ENCODE measurements around the gene EXOC3L2. TPM values are rescaled to one million over a fixed set of nuclear protein-coding genes. Genes with fewer than 3 reads are reported as not detected.

The EXOC3L2 gene
- total RNA-seq, 3 donors from 2014 or later = 0.70 to 1.4 (median 1.2) TPM

DNA sequence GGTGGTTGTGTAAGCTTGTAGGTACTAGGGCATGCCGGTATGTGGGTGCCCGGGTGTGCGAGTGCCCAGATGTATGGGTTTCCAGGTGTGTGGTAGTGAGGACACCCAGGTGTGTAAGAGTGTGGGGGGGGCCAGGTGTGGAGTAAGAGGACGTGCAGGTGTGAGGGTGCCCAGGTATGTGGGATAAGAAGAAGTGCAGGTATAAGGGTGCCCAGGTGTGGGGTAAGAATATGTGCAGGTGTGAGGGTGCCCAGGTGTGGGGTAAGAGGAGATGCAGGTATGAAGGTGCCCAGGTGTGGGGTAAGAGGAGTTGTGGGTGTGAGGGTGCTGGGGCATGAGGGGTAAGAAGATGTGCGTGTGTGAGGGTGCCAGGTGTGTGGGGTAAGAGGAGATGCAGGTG lies 20.2 kb upstream of the EXOC3L2 start:
- no peaks in the 10 kb centered on the region for H3K9me3 ChIP-seq
- TF ChIP-seq, protein P1, sequence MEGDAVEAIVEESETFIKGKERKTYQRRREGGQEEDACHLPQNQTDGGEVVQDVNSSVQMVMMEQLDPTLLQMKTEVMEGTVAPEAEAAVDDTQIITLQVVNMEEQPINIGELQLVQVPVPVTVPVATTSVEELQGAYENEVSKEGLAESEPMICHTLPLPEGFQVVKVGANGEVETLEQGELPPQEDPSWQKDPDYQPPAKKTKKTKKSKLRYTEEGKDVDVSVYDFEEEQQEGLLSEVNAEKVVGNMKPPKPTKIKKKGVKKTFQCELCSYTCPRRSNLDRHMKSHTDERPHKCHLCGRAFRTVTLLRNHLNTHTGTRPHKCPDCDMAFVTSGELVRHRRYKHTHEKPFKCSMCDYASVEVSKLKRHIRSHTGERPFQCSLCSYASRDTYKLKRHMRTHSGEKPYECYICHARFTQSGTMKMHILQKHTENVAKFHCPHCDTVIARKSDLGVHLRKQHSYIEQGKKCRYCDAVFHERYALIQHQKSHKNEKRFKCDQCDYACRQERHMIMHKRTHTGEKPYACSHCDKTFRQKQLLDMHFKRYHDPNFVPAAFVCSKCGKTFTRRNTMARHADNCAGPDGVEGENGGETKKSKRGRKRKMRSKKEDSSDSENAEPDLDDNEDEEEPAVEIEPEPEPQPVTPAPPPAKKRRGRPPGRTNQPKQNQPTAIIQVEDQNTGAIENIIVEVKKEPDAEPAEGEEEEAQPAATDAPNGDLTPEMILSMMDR (IDR thresholded peaks at IDR 0.05) = no peak
- DNase-seq (no peak), ATAC-seq (no peak)
- H3K36me3 ChIP-seq (ENCODE audit: low read depth) = no peaks in the 10 kb centered on the region
- intact Hi-C loops (cut with DNase I, micrococcal nuclease) = no loop called here
- no peaks in the 10 kb centered on the region for H3K4me1 ChIP-seq (ENCODE audit: low read depth)
- H3K4me3 ChIP-seq = no peak overlapping the region

DNA sequence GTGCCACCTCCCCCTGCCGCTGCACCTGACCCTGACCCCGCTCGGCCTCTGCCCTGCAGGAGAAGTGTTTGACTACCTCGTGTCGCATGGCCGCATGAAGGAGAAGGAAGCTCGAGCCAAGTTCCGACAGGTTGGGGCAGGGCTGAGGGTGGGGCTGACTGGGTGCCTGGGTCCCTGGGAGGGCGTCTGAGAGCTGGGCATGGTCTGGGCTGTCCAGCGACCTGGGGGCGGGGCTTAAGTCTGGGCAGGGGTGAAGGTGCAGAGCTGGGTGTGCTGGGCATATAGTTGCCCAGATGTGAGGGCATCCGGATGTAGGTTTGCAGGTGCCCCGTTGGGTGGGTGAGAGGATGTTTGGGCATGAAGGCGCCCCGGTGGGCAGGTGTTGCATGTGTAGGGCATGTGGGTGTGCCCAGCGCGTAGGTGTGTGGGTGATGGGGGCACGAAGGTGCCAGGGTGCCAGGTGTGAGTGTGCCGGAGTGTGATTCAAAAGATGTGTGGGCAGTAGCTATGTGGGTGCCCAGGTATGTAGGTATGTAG lies 19.6 kb upstream of the EXOC3L2 start:
- no peaks in the 10 kb centered on the region for H3K36me3 ChIP-seq (ENCODE audit: low read depth)
- ATAC-seq = no peak
- intact Hi-C loops (cut with DNase I, micrococcal nuclease) = no loop called here

DNA sequence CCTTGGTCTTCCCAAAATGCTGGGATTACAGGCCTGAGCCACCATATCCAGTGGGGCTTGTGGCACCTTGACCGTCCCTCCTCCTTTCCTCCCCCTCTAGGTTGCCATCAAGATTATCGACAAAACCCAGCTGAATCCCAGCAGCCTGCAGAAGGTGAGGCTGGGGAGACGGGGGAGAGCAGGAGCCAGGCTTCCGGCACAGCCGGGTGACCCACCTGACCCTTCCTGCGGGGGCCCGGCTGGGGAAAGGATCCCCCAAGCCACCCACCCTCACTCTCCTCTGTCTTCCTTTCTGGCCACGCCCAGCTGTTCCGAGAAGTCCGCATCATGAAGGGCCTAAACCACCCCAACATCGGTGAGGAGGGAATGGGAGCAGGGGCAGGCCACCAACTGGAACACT lies 17.8 kb upstream of the EXOC3L2 start:
- no peaks in the 10 kb centered on the region for H3K9me3 ChIP-seq
- intact Hi-C loops (cut with DNase I, micrococcal nuclease) = no loop called here
- TF ChIP-seq, protein P1 (IDR thresholded peaks at IDR 0.05) = no peak
- ATAC-seq = no peak
- no peaks in the 10 kb centered on the region for H3K4me1 ChIP-seq (ENCODE audit: low read depth)
- no peaks in the 10 kb centered on the region for H3K36me3 ChIP-seq (ENCODE audit: low read depth)
- no peak overlapping the region for H3K4me3 ChIP-seq
- no peak for DNase-seq

More for the DNA sequence above, 19.6 kb upstream of the EXOC3L2 start:
- no peaks in the 10 kb centered on the region for H3K9me3 ChIP-seq
- no peak for DNase-seq
- TF ChIP-seq, protein P1 (IDR thresholded peaks at IDR 0.05) = no peak
- no peaks in the 10 kb centered on the region for H3K4me1 ChIP-seq (ENCODE audit: low read depth)
- H3K4me3 ChIP-seq = no peak overlapping the region

DNA sequence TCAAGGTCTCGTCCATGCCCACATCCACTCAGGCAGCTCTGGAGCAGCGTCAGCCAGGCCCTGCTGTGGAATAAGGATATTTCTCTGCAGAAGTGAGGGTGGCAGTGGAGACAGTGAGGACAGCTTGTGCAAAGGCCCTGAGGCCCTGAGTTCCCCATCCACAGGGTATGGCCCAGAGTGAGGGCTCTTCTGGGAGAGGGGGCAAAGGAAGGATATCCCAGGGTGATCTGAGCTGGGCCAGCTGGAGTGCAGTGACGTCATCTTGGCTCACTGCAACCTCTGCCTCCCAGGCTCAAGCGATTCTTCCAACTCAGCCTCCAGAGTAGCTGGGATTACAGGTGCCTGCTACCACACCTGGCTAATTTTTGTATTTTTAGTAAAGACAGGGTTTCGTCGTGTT lies 17.4 kb upstream of the EXOC3L2 start:
- TF ChIP-seq, protein P1 (IDR thresholded peaks at IDR 0.05) = no peak
- no peaks in the 10 kb centered on the region for H3K36me3 ChIP-seq (ENCODE audit: low read depth)
- DNase-seq (no peak), ATAC-seq (no peak)
- no peaks in the 10 kb centered on the region for H3K9me3 ChIP-seq
- H3K4me1 ChIP-seq (ENCODE audit: low read depth) = no peaks in the 10 kb centered on the region
- intact Hi-C loops (cut with DNase I, micrococcal nuclease) = no loop called here
- no peak overlapping the region for H3K4me3 ChIP-seq

DNA sequence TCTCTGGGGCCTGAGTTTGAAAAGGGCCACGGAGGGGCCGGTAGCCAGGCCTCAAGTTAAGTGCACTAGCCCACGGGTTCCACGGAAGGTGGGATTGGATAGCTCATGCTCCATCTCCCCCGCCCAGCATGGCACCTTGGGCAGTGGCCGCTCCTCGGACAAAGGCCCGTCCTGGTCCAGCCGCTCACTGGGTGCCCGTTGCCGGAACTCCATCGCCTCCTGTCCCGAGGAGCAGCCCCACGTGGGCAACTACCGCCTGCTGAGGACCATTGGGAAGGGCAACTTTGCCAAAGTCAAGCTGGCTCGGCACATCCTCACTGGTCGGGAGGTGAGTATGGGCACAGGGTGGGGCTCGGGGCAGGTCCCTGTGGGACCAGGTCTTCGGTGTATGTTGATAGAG lies 13.7 kb upstream of the EXOC3L2 start:
- no peaks in the 10 kb centered on the region for H3K36me3 ChIP-seq (ENCODE audit: low read depth)
- intact Hi-C loops (cut with DNase I, micrococcal nuclease) = no loop called here
- TF ChIP-seq, protein P1 (IDR thresholded peaks at IDR 0.05) = no peak
- DNase-seq = no peak
- ATAC-seq = no peak
- H3K4me1 ChIP-seq (ENCODE audit: low read depth) = no peaks in the 10 kb centered on the region
- no peaks in the 10 kb centered on the region for H3K9me3 ChIP-seq
- no peak overlapping the region for H3K4me3 ChIP-seq

DNA sequence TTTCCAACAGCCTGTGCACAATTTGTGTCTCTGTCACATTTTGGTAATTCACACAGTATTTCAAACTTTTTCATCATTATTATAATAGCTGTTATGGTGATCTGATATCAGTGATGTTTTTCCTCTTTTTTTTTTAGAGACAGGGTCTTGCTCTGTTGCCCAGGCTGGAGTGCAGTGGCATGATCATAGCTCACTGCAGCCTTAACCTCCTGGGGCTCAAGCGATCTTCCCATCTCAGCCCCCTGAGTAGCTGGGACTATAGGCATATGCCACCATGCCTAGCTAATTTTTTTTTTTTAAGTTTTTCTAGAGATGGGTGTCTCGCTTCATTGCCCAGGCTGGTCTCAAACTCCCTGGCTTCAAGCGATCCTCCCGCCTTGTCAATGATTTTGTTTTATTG lies 11.6 kb upstream of the EXOC3L2 start:
- DNase-seq (no peak), ATAC-seq (no peak)
- TF ChIP-seq, protein P1 (IDR thresholded peaks at IDR 0.05) = no peak
- no peaks in the 10 kb centered on the region for H3K36me3 ChIP-seq (ENCODE audit: low read depth)
- peaks cover 7% of the 10 kb centered on the region for H3K4me1 ChIP-seq (ENCODE audit: low read depth)
- intact Hi-C loops (cut with DNase I, micrococcal nuclease) = no loop called here
- H3K9me3 ChIP-seq = no peaks in the 10 kb centered on the region
- H3K4me3 ChIP-seq = no peak overlapping the region

Data from mucosa of descending colon (tissue), 3 donors.